HepG2 (cell line): Measurements from ENCODE around the gene ELF2. TPM values are rescaled to one million over a fixed set of nuclear protein-coding genes. Genes with fewer than 3 reads are reported as not detected.

Source experiments
- EZH2 ChIP-seq: conservative IDR thresholded peaks from 2 replicates; pipeline ENCODE4 v1.6.1; 2012; ENCODE audit warnings: mild to moderate bottlenecking, low read depth, low read length, moderate library complexity
- FOXA1 ChIP-seq, 2 experiments: fragments of 450-650 bp in 1 of 2; sonication (generic) in 1 of 2; formaldehyde crosslinking in 1 of 2; IDR thresholded peaks; 2 replicates each; pipeline versions ENCODE4 v1.4.0 to v1.6.1; 2016 to 2020; ENCODE audit warnings: missing genetic modification reagents in 1 of 2
- RFX3 ChIP-seq: IDR thresholded peaks from 2 replicates; pipeline ENCODE4 v1.6.1; 2016; ENCODE audit warnings: missing biosample characterization, missing genetic modification reagents
- RFXANK ChIP-seq: IDR thresholded peaks from 2 replicates; pipeline ENCODE4 v1.6.1; 2016
- ZFAT ChIP-seq: sonication (generic); formaldehyde crosslinking; conservative IDR thresholded peaks from 2 replicates; pipeline ENCODE4 v1.8.1; 2023; ENCODE audit warnings: missing genetic modification reagents, inconsistent platforms
- ZNF260 ChIP-seq: sonication (generic); formaldehyde crosslinking; IDR thresholded peaks from 2 replicates; pipeline ENCODE4 v1.4.0; 2020; ENCODE audit warnings: missing genetic modification reagents, low read depth, mild to moderate bottlenecking, borderline replicate concordance
- ZNF263 ChIP-seq: sonication (generic); formaldehyde crosslinking; IDR thresholded peaks from 2 replicates; pipeline ENCODE4 v1.4.0; 2020; ENCODE audit warnings: missing genetic modification reagents
- ZNF343 ChIP-seq: sonication (generic); formaldehyde crosslinking; IDR thresholded peaks from 2 replicates; pipeline ENCODE4 v1.4.0; 2020; ENCODE audit warnings: mild to moderate bottlenecking, missing genetic modification reagents
- ZNF562 ChIP-seq: sonication (generic); formaldehyde crosslinking; IDR thresholded peaks from 2 replicates; pipeline ENCODE4 v1.8.0; 2022; ENCODE audit warnings: missing genetic modification reagents, borderline replicate concordance
- ZNF615 ChIP-seq: sonication (generic); formaldehyde crosslinking; IDR thresholded peaks from 2 replicates; pipeline ENCODE4 v1.5.0; 2020; ENCODE audit warnings: mild to moderate bottlenecking, missing genetic modification reagents, borderline replicate concordance
- polyA plus RNA-seq, 8 experiments: library from polyadenylated mRNA; depleted of rRNA in 3 of 8; stranded (reverse) in 7 of 8; unstranded in 1 of 8; fragments of >200 nt; fragmentation: Illumina TruSeq in 4 of 8; extraction: Trizol in 4 of 8; gene quantifications; 2 replicates each; pipeline versions ENCODE4 v1.2.1 to v1.2.3, GENCODE V29; 2011 to 2016; ENCODE audit warnings: low read depth in 4 of 8, missing spikeins in 1 of 8, mixed read lengths in 1 of 8; ENCODE audit not compliant: insufficient read depth in 1 of 8
- total RNA-seq, 5 experiments: library from RNA; depleted of rRNA; stranded (reverse); fragments of >200 nt; fragmentation: Illumina TruSeq; extraction: Trizol; gene quantifications; 2 replicates each; pipeline ENCODE4 v1.2.3, GENCODE V29; 2016; ENCODE audit warnings: low read depth in 1 of 5
- TF ChIP-seq, protein P1 (sequence below): sonication (generic); formaldehyde crosslinking; IDR thresholded peaks from 2 replicates; pipeline ENCODE4 v1.8.0; 2022; ENCODE audit warnings: missing genetic modification reagents, low read depth, mild to moderate bottlenecking, borderline replicate concordance
- TF ChIP-seq, protein P2 (sequence below): IDR thresholded peaks from 2 replicates; pipeline ENCODE4 v1.6.1; 2016; ENCODE audit warnings: missing compliant biosample characterization, missing genetic modification reagents, borderline replicate concordance
- TF ChIP-seq, protein P3 (sequence below): fragments of 450-650 bp; IDR thresholded peaks from 2 replicates; pipeline ENCODE4 v1.6.1; 2016
- TF ChIP-seq, protein P4 (sequence below): sonication (generic); formaldehyde crosslinking; IDR thresholded peaks from 2 replicates; pipeline ENCODE4 v1.4.0; 2020; ENCODE audit warnings: missing genetic modification reagents
- TF ChIP-seq, protein P5 (sequence below): sonication (generic); formaldehyde crosslinking; IDR thresholded peaks from 2 replicates; pipeline ENCODE4 v1.8.0; 2022; ENCODE audit warnings: low read depth, missing genetic modification reagents
- TF ChIP-seq, protein P6 (sequence below): IDR thresholded peaks from 2 replicates; pipeline ENCODE4 v1.6.1; 2016; ENCODE audit warnings: control low read depth
- TF ChIP-seq, protein P7 (sequence below): sonication (generic); formaldehyde crosslinking; IDR thresholded peaks from 2 replicates; pipeline ENCODE4 v1.9.0; 2021; ENCODE audit warnings: missing genetic modification reagents, borderline replicate concordance

The ELF2 gene
- total and polyA plus RNA-seq, 2 of the 13 experiments (the other 11 are each of a cell fraction or from before 2014, with no cell fraction given), result 28.6 to 35.4 TPM

DNA sequence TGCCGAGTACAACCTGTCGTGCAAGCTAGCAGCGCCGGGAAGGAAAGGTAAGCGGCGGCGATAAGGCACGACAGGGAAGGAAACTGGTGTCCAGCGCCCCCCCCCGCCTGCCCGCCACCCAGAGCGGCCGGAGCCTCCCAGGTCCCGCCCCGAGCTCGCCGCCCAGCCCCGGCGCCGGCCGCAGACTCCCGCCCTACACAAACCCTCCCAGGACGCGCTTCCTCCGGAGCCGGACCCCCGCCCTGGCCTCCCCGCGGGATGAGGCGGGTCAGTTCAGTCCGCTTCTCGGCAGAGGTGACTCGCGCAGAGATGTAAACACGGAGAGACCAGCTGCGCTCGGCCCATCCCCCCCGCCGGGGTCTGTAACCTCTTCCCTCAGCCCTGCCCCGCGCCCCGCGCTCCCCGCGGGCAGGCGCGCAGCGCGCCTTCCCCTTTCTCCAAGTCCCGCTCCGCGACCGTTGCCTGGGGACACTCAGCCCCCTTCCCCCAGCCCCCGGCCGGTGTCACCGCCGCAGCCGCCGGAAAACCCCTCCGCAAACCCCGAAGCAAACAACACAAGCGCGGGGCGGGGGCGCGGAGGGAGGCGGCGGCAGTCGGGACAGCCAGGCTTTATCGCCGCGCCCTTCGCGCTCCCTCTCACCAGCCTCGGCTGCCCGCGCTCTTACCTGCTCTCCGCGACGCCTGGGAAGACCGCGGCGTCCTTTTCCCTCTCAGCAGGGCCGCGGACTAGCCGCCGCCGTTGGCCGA, 543 bp downstream of the ELF2 start (continued):
- TF ChIP-seq RFXANK (CRISPR knock-in tag), result no peak
- TF ChIP-seq, protein P1, sequence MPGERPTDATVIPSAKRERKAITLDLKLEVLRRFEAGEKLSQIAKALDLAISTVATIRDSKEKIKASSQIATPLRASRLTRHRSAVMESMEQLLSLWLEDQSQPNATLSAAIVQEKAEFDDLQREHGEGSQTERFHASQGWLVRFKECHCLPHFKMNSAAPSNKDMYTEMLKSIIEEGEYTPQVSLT (CRISPR knock-in tag), result no peak
- TF ChIP-seq, protein P2, sequence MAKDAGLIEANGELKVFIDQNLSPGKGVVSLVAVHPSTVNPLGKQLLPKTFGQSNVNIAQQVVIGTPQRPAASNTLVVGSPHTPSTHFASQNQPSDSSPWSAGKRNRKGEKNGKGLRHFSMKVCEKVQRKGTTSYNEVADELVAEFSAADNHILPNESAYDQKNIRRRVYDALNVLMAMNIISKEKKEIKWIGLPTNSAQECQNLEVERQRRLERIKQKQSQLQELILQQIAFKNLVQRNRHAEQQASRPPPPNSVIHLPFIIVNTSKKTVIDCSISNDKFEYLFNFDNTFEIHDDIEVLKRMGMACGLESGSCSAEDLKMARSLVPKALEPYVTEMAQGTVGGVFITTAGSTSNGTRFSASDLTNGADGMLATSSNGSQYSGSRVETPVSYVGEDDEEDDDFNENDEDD (CRISPR knock-in tag), result no peak; the same call in 1 of the 2 replicates
- TF ChIP-seq, protein P3, sequence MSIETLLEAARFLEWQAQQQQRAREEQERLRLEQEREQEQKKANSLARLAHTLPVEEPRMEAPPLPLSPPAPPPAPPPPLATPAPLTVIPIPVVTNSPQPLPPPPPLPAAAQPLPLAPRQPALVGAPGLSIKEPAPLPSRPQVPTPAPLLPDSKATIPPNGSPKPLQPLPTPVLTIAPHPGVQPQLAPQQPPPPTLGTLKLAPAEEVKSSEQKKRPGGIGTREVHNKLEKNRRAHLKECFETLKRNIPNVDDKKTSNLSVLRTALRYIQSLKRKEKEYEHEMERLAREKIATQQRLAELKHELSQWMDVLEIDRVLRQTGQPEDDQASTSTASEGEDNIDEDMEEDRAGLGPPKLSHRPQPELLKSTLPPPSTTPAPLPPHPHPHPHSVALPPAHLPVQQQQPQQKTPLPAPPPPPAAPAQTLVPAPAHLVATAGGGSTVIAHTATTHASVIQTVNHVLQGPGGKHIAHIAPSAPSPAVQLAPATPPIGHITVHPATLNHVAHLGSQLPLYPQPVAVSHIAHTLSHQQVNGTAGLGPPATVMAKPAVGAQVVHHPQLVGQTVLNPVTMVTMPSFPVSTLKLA, result peak; percentile 43
- TF ChIP-seq FOXA1 (IDR thresholded peaks at IDR 0.05), result no peak
- peak; percentile 87 for TF ChIP-seq FOXA1 (CRISPR knock-in tag; IDR thresholded peaks at IDR 0.05)
- no peak for TF ChIP-seq ZNF260 (CRISPR knock-in tag)
- no peak for TF ChIP-seq RFX3 (CRISPR knock-in tag)
- no peak for TF ChIP-seq EZH2
- TF ChIP-seq, protein P4, sequence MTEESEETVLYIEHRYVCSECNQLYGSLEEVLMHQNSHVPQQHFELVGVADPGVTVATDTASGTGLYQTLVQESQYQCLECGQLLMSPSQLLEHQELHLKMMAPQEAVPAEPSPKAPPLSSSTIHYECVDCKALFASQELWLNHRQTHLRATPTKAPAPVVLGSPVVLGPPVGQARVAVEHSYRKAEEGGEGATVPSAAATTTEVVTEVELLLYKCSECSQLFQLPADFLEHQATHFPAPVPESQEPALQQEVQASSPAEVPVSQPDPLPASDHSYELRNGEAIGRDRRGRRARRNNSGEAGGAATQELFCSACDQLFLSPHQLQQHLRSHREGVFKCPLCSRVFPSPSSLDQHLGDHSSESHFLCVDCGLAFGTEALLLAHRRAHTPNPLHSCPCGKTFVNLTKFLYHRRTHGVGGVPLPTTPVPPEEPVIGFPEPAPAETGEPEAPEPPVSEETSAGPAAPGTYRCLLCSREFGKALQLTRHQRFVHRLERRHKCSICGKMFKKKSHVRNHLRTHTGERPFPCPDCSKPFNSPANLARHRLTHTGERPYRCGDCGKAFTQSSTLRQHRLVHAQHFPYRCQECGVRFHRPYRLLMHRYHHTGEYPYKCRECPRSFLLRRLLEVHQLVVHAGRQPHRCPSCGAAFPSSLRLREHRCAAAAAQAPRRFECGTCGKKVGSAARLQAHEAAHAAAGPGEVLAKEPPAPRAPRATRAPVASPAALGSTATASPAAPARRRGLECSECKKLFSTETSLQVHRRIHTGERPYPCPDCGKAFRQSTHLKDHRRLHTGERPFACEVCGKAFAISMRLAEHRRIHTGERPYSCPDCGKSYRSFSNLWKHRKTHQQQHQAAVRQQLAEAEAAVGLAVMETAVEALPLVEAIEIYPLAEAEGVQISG (CRISPR knock-in tag), result no peak; the same call in 1 of the 2 replicates
- peak; percentile 14; the same call in 1 of the 2 replicates for TF ChIP-seq ZNF263 (CRISPR knock-in tag)
- TF ChIP-seq, protein P5, sequence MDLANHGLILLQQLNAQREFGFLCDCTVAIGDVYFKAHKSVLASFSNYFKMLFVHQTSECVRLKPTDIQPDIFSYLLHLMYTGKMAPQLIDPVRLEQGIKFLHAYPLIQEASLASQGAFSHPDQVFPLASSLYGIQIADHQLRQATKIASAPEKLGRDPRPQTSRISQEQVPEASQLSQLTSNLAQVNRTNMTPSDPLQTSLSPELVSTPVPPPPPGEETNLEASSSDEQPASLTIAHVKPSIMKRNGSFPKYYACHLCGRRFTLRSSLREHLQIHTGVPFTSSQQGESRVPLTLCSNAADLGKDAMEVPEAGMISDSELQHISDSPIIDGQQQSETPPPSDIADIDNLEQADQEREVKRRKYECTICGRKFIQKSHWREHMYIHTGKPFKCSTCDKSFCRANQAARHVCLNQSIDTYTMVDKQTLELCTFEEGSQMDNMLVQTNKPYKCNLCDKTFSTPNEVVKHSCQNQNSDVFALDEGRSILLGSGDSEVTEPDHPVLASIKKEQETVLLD, result 0 out of 2 replicates have a peak, but pooled peaks have one; percentile 35
- TF ChIP-seq, protein P6, sequence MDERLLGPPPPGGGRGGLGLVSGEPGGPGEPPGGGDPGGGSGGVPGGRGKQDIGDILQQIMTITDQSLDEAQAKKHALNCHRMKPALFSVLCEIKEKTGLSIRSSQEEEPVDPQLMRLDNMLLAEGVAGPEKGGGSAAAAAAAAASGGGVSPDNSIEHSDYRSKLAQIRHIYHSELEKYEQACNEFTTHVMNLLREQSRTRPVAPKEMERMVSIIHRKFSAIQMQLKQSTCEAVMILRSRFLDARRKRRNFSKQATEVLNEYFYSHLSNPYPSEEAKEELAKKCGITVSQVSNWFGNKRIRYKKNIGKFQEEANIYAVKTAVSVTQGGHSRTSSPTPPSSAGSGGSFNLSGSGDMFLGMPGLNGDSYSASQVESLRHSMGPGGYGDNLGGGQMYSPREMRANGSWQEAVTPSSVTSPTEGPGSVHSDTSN (CRISPR knock-in tag), result no peak
- TF ChIP-seq ZNF615 (CRISPR knock-in tag), result no peak
- TF ChIP-seq ZFAT, result no peak
- TF ChIP-seq, protein P7, sequence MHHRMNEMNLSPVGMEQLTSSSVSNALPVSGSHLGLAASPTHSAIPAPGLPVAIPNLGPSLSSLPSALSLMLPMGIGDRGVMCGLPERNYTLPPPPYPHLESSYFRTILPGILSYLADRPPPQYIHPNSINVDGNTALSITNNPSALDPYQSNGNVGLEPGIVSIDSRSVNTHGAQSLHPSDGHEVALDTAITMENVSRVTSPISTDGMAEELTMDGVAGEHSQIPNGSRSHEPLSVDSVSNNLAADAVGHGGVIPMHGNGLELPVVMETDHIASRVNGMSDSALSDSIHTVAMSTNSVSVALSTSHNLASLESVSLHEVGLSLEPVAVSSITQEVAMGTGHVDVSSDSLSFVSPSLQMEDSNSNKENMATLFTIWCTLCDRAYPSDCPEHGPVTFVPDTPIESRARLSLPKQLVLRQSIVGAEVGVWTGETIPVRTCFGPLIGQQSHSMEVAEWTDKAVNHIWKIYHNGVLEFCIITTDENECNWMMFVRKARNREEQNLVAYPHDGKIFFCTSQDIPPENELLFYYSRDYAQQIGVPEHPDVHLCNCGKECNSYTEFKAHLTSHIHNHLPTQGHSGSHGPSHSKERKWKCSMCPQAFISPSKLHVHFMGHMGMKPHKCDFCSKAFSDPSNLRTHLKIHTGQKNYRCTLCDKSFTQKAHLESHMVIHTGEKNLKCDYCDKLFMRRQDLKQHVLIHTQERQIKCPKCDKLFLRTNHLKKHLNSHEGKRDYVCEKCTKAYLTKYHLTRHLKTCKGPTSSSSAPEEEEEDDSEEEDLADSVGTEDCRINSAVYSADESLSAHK, result no peak
- TF ChIP-seq ZNF562 (CRISPR knock-in tag), result no peak
- TF ChIP-seq ZNF343 (CRISPR knock-in tag), result 0 out of 2 replicates have a peak, but pooled peaks have one; percentile 77
